Right lobe of liver (tissue), 6 donors: ENCODE results near the gene GSTA3. TPM values are rescaled to one million over a fixed set of nuclear protein-coding genes. Genes with fewer than 3 reads are reported as not detected.

Source experiments
- ATAC-seq, 4 donors: fragments of 200-7000 bp; cut with Tn5 transposase; one replicate each; pipeline ENCODE4 v1.9.1; 2020; ENCODE audit warnings: mild to moderate bottlenecking in 4 of 4, moderate library complexity in 4 of 4
- DNase-seq, 3 donors: peaks; one replicate each; pipeline ENCODE4 v3.0.0-alpha.2; 2020
- H3K27ac ChIP-seq, 3 donors: fragments of 200-600 bp; one replicate each; pipeline ENCODE4 v1.8.0; 2022
- H3K27me3 ChIP-seq, 2 donors: fragments of 200-600 bp; one replicate each; pipeline ENCODE4 v1.8.0; 2022
- H3K36me3 ChIP-seq, 4 donors: fragments of 200-600 bp; sonication (generic) in 1 of 4; one replicate each; pipeline versions ENCODE4 v1.5.1 to v1.8.0; 2017 to 2022; ENCODE audit warnings: control low read depth in 1 of 4
- H3K4me1 ChIP-seq, 4 donors: fragments of 200-600 bp; sonication (generic) in 1 of 4; one replicate each; pipeline versions ENCODE4 v1.5.1 to v1.8.0; 2017 to 2022; ENCODE audit warnings: control low read depth in 1 of 4
- H3K4me3 ChIP-seq, 3 donors: fragments of 200-600 bp; one replicate each; pipeline ENCODE4 v1.8.0; 2022
- H3K9me3 ChIP-seq, 4 donors: fragments of 200-600 bp; sonication (generic) in 1 of 4; one replicate each; pipeline versions ENCODE4 v1.5.1 to v1.8.0; 2017 to 2022; ENCODE audit warnings: control low read depth in 1 of 4
- POLR2A ChIP-seq: fragments of 450-650 bp; IDR thresholded peaks from one replicate; pipeline ENCODE4 v1.6.1; 2017; ENCODE audit warnings: antibody characterized with exemption, mild to moderate bottlenecking
- WGBS: methylation state at CpG from one replicate; pipeline ENCODE4 v1.1.6; 2018; ENCODE audit warnings: low coverage, low lambda C conversion rate; ENCODE audit not compliant: insufficient coverage; ENCODE audit errors: missing lambda C conversion rate; 5-methylcytosine and 5-hydroxymethylcytosine counted together
- intact Hi-C, 2 donors: fragments of 100-400 bp; cut with DNase I; formaldehyde crosslinking; loops; one replicate each; pipeline versions ENCODE4 v1.11.2 to v1.14.1; 2022
- total RNA-seq, 6 experiments: library from RNA; depleted of rRNA in 2 of 6; stranded (reverse); fragments of >200 nt in 2 of 6; fragmentation: NEBNext Ultra II Directional in 3 of 6; extraction: Animal tissue kit (Norgen Biotek cat#: 25700) in 3 of 6; gene quantifications; one replicate each; pipeline versions ENCODE4 v1.1.0 to v1.2.4, GENCODE V29; 2016 to 2023
- TF ChIP-seq, protein P1 (sequence below), 4 donors: fragments of 200-600 bp in 3 of 4; fragments of 450-650 bp in 1 of 4; IDR thresholded peaks; one replicate each; pipeline versions ENCODE4 v1.5.1 to v1.8.0; 2016 to 2022; ENCODE audit warnings: antibody characterized with exemption in 4 of 4, mild to moderate bottlenecking in 2 of 4
- donor health status: DM: no; HTN: yes; CAD: no.
- donor health status: DM: no; HTN: no; CAD: no.
- donor health status: DM: no; HTN: no; CAD: no.
- donor health status: DM: no; HTN: yes; CAD: no.
- donor health status: DM: no; HTN: yes; CAD: no.

Gene GSTA3
- total RNA-seq, 6 experiments from 2014 or later, result not detected

GRCh38 chr6:52914516-52914915 is 5.0 kb upstream of the GSTA3 start:
- H3K36me3 ChIP-seq, result no peaks in the 10 kb centered on the region
- H3K4me3 ChIP-seq, result no peak overlapping the region
- ATAC-seq (peak in 1 of 4 donors; percentile 41), DNase-seq (no peak)
- TF ChIP-seq, protein P1, sequence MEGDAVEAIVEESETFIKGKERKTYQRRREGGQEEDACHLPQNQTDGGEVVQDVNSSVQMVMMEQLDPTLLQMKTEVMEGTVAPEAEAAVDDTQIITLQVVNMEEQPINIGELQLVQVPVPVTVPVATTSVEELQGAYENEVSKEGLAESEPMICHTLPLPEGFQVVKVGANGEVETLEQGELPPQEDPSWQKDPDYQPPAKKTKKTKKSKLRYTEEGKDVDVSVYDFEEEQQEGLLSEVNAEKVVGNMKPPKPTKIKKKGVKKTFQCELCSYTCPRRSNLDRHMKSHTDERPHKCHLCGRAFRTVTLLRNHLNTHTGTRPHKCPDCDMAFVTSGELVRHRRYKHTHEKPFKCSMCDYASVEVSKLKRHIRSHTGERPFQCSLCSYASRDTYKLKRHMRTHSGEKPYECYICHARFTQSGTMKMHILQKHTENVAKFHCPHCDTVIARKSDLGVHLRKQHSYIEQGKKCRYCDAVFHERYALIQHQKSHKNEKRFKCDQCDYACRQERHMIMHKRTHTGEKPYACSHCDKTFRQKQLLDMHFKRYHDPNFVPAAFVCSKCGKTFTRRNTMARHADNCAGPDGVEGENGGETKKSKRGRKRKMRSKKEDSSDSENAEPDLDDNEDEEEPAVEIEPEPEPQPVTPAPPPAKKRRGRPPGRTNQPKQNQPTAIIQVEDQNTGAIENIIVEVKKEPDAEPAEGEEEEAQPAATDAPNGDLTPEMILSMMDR (IDR thresholded peaks at IDR 0.05), result no peak
- no peak for TF ChIP-seq POLR2A
- intact Hi-C loops, result no loop called here
- H3K27me3 ChIP-seq, result no peaks in the 10 kb centered on the region
- H3K9me3 ChIP-seq, result no peaks in the 10 kb centered on the region
- H3K4me1 ChIP-seq, result peaks cover 0 to 28% (median 6%) of the 10 kb centered on the region in 4 donors
- H3K27ac ChIP-seq, result no peak overlapping the region

DNA sequence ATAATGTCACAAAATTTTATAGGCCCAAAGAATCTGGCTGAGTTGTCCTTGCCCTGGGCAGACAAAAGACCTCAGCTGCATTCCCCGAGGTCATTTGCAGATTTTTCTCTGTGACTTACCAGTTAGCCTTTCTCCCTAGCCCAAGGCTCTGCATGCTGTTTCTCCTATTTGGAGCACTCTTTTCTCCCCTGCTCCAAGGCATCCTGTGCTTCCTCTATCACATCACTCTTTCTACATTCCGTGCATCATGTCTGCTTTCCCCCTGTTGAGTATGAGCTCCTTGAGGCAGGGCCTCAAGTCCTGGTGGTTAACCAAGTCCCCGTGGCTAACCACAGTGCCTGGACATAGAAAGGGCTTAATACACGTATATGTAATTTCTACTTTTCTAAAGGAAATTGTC is 593 bp upstream of the GSTA3 start:
- ATAC-seq, result no peak

GRCh38 chr6:52909131-52909530 is 367 bp downstream of the GSTA3 start:
- TF ChIP-seq POLR2A, result no peak
- TF ChIP-seq, protein P1 (IDR thresholded peaks at IDR 0.05), result no peak
- H3K36me3 ChIP-seq, result no peaks in the 10 kb centered on the region
- no peaks in the 10 kb centered on the region for H3K9me3 ChIP-seq
- no peak overlapping the region for H3K27ac ChIP-seq
- DNase-seq, result no peak
- H3K4me1 ChIP-seq, result no peaks in the 10 kb centered on the region
- no peak for ATAC-seq
- H3K27me3 ChIP-seq, result no peaks in the 10 kb centered on the region
- intact Hi-C loops, result no loop called here
- WGBS, result 94% methylated on average over 3 of the region's 3 CpGs
- no peak overlapping the region for H3K4me3 ChIP-seq

More for the DNA sequence above, 593 bp upstream of the GSTA3 start:
- WGBS, result 42% methylated on average over 2 of the region's 4 CpGs
- Histone ChIP-seq H3K9me3 (no peaks in the 10 kb centered on the region), H3K27me3 (no peaks in the 10 kb centered on the region), H3K4me3 (no peak overlapping the region), H3K4me1 (peaks cover 0 to 8% (median 0%) of the 10 kb centered on the region in 4 donors), H3K27ac (no peak overlapping the region), H3K36me3 (no peaks in the 10 kb centered on the region)
- no peak for TF ChIP-seq POLR2A
- TF ChIP-seq, protein P1 (IDR thresholded peaks at IDR 0.05), result no peak
- intact Hi-C loops, result no loop called here
- no peak for DNase-seq

- Histone ChIP-seq H3K4me1 (no peaks in the 10 kb centered on the region), H3K27ac (no peak overlapping the region), H3K36me3 (no peaks in the 10 kb centered on the region), H3K27me3 (no peaks in the 10 kb centered on the region), H3K9me3 (no peaks in the 10 kb centered on the region), H3K4me3 (no peak overlapping the region)
- no peak for DNase-seq
- ATAC-seq, result no peak
- 78% methylated on average over 2 of the region's 2 CpGs for WGBS
- intact Hi-C loops, result no loop called here
- TF ChIP-seq, protein P1 (IDR thresholded peaks at IDR 0.05), result no peak
- TF ChIP-seq POLR2A, result no peak
Observed at GRCh38 chr6:52908526-52908925, 972 bp downstream of the GSTA3 start.
